ENCODE measurements around the gene MED9. TPM values are rescaled to one million over a fixed set of nuclear protein-coding genes. Genes with fewer than 3 reads are reported as not detected.

MED9 gene
- total RNA-seq, 1 experiment from 2014 or later: 28.3 TPM

DNA sequence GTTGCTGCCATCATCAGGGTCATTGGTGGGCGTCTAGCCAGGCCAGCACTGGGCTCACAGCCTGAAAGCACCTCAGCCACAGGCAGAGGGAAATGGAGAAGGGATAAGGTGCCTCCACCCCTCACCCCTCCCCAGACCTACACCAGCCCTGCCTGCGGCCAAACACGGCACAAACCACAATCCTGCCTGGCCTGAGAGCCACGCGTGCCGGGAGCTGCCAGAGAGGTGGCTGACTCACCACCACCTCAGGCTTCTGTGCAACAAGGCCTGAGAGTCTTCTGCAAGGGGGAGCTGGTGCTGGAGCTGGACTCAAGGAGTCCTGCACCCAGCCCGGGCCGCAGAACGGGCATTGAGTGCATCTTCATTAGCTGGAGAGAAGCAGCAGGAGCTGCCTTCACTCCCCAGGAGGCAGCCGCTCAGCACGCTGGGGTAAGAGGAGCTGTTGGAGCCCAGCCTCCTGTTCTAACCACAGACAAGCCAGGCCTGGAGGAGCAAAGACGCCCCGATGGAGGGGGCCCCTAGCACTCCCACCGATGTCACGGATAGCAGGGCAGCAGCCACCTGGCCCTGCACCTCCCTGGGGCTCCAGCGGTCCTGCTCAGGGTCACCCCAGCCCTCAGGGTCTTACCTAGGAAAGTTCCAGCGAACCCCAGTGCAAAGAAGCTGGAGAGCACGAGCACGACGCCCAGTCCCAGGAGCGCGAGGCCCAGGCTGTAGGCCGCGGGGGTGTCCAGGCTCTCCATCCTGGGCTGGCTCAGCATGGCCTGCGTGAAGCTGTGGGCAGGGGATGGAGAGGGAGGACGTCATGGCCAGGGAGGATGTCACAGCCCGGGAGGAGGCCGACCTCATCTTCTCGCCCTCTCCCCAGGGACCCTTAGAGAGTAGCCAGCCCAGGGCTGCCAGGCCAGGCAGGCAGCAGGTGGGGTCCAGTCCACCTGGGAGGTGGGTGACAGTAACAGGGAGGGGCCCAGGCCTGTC is 35.4 kb downstream of the MED9 start:
- H3K9me2 ChIP-seq (replicated peaks; ENCODE audit: low read length): no peaks in the 10 kb centered on the region
- intact Hi-C loops (cut with micrococcal nuclease): no loop called here
- DNase-seq (peak; percentile 97), ATAC-seq (peak; percentile 94)
- no peak overlapping the region for H3K4me3 ChIP-seq (ENCODE audit: low read length)
- no peaks in the 10 kb centered on the region for H3K9me3 ChIP-seq (ENCODE audit: low read length)
- peaks cover 29% of the 10 kb centered on the region for H3K4me1 ChIP-seq (ENCODE audit: insufficient read depth, low read length)
- POLR2A ChIA-PET (ENCODE audit: unreplicated experiment): interaction anchor here (0.5 to 0.7 kb wide), 2 partner anchors 80 to 273 kb away, joined by 5 to 6 read pairs; no protein-coding TSS in a partner anchor
- no peak overlapping the region for H3K9ac ChIP-seq (ENCODE audit: low read length)
- H3K79me2 ChIP-seq (ENCODE audit: low read length): no peaks in the 10 kb centered on the region
- peak overlapping the region; percentile 33 for H3K4me2 ChIP-seq (ENCODE audit: low read length)
- H4K20me1 ChIP-seq (ENCODE audit: low read length): peaks cover 8% of the 10 kb centered on the region; the same call in 1 of the 2 replicates
- no TSS peak for BruUV-seq (replicated peaks)
- no peaks in the 10 kb centered on the region for H3K27me3 ChIP-seq (ENCODE audit: low read length)
- CTCF ChIA-PET: interaction anchor here (0.5 to 1.4 kb wide), 3 partner anchors 12 to 101 kb away, joined by 4 to 10 read pairs (median 7); no protein-coding TSS in a partner anchor
- TF ChIP-seq, protein P1, sequence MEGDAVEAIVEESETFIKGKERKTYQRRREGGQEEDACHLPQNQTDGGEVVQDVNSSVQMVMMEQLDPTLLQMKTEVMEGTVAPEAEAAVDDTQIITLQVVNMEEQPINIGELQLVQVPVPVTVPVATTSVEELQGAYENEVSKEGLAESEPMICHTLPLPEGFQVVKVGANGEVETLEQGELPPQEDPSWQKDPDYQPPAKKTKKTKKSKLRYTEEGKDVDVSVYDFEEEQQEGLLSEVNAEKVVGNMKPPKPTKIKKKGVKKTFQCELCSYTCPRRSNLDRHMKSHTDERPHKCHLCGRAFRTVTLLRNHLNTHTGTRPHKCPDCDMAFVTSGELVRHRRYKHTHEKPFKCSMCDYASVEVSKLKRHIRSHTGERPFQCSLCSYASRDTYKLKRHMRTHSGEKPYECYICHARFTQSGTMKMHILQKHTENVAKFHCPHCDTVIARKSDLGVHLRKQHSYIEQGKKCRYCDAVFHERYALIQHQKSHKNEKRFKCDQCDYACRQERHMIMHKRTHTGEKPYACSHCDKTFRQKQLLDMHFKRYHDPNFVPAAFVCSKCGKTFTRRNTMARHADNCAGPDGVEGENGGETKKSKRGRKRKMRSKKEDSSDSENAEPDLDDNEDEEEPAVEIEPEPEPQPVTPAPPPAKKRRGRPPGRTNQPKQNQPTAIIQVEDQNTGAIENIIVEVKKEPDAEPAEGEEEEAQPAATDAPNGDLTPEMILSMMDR (conservative IDR thresholded peaks at IDR 0.05; ENCODE audit: low read depth, low read length): no peak
- TF ChIP-seq EZH2 (IDR thresholded peaks at IDR 0.05; ENCODE audit: low read length, unreplicated experiment) (no peak), EZH2phosphoT487 (IDR thresholded peaks at IDR 0.05; ENCODE audit: borderline replicate concordance, low read length) (peak; percentile 97)
- H3K36me3 ChIP-seq (ENCODE audit: low read depth, low read length): no peaks in the 10 kb centered on the region
- no peak overlapping the region for H2AFZ ChIP-seq (ENCODE audit: low read length)
- no peaks in the 10 kb centered on the region for H3F3A ChIP-seq (ENCODE audit: low read length, unreplicated experiment)
- H3K27ac ChIP-seq (ENCODE audit: low read length): no peak overlapping the region

DNA sequence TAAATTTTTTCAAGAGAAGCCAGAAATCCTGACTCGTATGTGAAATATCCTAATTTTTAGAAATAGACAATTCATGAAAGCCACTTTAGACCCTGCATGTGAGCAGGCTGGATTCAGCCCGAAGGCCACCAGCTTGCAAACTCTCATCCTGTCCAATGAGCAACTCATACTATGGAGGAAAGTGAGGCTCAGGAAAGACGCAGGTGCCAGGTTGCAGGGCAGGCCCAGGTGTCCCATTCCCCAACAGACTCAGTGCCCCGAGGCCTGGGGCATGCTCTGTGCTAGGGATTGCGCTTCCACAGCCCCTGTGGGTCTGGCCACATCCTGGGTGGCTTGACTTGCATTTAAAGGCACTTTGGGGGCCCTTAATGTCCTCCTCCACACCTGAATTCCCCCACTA is 36.1 kb downstream of the MED9 start:
- H3K4me3 ChIP-seq (ENCODE audit: low read length): no peak overlapping the region
- no peaks in the 10 kb centered on the region for H3K9me2 ChIP-seq (replicated peaks; ENCODE audit: low read length)
- ChIA-PET CTCF (no interaction called here), POLR2A (ENCODE audit: unreplicated experiment) (no interaction called here)
- no peak for TF ChIP-seq EZH2 (IDR thresholded peaks at IDR 0.05; ENCODE audit: low read length, unreplicated experiment)
- TF ChIP-seq, protein P1 (conservative IDR thresholded peaks at IDR 0.05; ENCODE audit: low read depth, low read length): no peak
- TF ChIP-seq EZH2phosphoT487 (IDR thresholded peaks at IDR 0.05; ENCODE audit: borderline replicate concordance, low read length): no peak
- H3K4me2 ChIP-seq (ENCODE audit: low read length): no peak overlapping the region
- DNase-seq: no peak
- BruUV-seq (replicated peaks): no TSS peak
- H3K79me2 ChIP-seq (ENCODE audit: low read length): no peaks in the 10 kb centered on the region
- H3F3A ChIP-seq (ENCODE audit: low read length, unreplicated experiment): no peaks in the 10 kb centered on the region
- H4K20me1 ChIP-seq (ENCODE audit: low read length): peaks cover 8% of the 10 kb centered on the region; the same call in 1 of the 2 replicates
- intact Hi-C loops (cut with micrococcal nuclease): no loop called here
- no peak overlapping the region for H3K27ac ChIP-seq (ENCODE audit: low read length)
- no peak for ATAC-seq
- H3K4me1 ChIP-seq (ENCODE audit: insufficient read depth, low read length): peaks cover 29% of the 10 kb centered on the region
- no peaks in the 10 kb centered on the region for H3K9me3 ChIP-seq (ENCODE audit: low read length)
- H3K36me3 ChIP-seq (ENCODE audit: low read depth, low read length): no peaks in the 10 kb centered on the region
- no peak overlapping the region for H2AFZ ChIP-seq (ENCODE audit: low read length)
- H3K9ac ChIP-seq (ENCODE audit: low read length): no peak overlapping the region
- H3K27me3 ChIP-seq (ENCODE audit: low read length): no peaks in the 10 kb centered on the region

DNA sequence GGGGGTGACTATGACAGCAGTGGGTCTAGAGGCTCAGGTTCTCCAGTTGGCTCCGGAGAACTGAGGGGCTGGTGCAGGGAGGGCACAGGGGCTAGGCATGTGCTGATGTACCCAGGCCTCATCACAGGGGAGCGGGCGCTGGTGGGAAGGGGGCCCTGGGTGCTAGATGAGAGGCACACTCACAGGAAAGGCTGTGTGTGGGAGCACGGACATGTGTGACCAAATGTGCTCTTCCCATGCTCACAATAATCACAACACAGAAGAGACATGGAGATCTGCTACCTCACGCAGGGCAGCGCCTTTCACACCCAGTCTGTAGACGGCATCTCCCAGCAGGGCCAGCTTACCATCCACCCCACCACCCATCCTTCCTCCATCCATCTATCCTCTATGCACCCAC is 36.8 kb downstream of the MED9 start:
- peaks cover 8% of the 10 kb centered on the region; the same call in 1 of the 2 replicates for H4K20me1 ChIP-seq (ENCODE audit: low read length)
- intact Hi-C loops (cut with micrococcal nuclease): no loop called here

More for the DNA sequence above, 36.8 kb downstream of the MED9 start:
- TF ChIP-seq, protein P1 (conservative IDR thresholded peaks at IDR 0.05; ENCODE audit: low read depth, low read length): no peak
- TF ChIP-seq EZH2phosphoT487 (IDR thresholded peaks at IDR 0.05; ENCODE audit: borderline replicate concordance, low read length): no peak
- TF ChIP-seq EZH2 (IDR thresholded peaks at IDR 0.05; ENCODE audit: low read length, unreplicated experiment): no peak
- ChIA-PET POLR2A (ENCODE audit: unreplicated experiment) (no interaction called here), CTCF (no interaction called here)
- DNase-seq: no peak
- Histone ChIP-seq H3K4me3 (ENCODE audit: low read length) (no peak overlapping the region), H2AFZ (ENCODE audit: low read length) (no peak overlapping the region), H3K27ac (ENCODE audit: low read length) (no peak overlapping the region), H3K79me2 (ENCODE audit: low read length) (no peaks in the 10 kb centered on the region), H3K9me3 (ENCODE audit: low read length) (no peaks in the 10 kb centered on the region), H3F3A (ENCODE audit: low read length, unreplicated experiment) (no peaks in the 10 kb centered on the region), H3K27me3 (ENCODE audit: low read length) (no peaks in the 10 kb centered on the region), H3K9ac (ENCODE audit: low read length) (no peak overlapping the region), H3K4me1 (ENCODE audit: insufficient read depth, low read length) (peaks cover 29% of the 10 kb centered on the region), H3K9me2 (replicated peaks; ENCODE audit: low read length) (no peaks in the 10 kb centered on the region), H3K4me2 (ENCODE audit: low read length) (no peak overlapping the region), H3K36me3 (ENCODE audit: low read depth, low read length) (no peaks in the 10 kb centered on the region)
- no peak for ATAC-seq
- no TSS peak for BruUV-seq (replicated peaks)

All from PC-3 (cell line).